ENCODE results near the gene SEZ6L2.

DNA sequence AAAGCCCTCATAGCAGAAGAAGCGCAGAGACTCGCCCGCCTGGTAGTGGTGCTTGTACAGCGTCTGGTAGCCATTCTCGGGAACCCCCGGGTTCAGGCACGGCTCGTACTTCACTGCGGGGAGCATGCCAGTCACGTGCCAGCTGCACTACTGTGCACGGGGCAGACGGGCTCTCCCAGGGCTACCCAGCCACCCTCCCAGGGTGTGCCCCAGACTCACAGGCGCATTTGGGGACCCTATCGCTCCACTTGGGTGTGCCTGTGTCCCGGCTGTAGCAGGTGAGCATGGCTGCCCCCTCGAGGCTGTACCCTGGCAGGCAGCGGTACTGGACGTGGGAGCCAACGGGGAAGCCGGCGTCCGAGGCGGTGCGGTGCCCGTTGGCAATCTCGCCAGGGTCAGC is 26.0 kb downstream of the SEZ6L2 start:
- no peak for TF ChIP-seq POLR2A (IDR thresholded peaks at IDR 0.05)
- TF ChIP-seq, protein P1, sequence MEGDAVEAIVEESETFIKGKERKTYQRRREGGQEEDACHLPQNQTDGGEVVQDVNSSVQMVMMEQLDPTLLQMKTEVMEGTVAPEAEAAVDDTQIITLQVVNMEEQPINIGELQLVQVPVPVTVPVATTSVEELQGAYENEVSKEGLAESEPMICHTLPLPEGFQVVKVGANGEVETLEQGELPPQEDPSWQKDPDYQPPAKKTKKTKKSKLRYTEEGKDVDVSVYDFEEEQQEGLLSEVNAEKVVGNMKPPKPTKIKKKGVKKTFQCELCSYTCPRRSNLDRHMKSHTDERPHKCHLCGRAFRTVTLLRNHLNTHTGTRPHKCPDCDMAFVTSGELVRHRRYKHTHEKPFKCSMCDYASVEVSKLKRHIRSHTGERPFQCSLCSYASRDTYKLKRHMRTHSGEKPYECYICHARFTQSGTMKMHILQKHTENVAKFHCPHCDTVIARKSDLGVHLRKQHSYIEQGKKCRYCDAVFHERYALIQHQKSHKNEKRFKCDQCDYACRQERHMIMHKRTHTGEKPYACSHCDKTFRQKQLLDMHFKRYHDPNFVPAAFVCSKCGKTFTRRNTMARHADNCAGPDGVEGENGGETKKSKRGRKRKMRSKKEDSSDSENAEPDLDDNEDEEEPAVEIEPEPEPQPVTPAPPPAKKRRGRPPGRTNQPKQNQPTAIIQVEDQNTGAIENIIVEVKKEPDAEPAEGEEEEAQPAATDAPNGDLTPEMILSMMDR (IDR thresholded peaks at IDR 0.05), result no peak

All from breast epithelium (tissue), 3 donors.